ENCODE measurements around the gene PAX2. TPM values are rescaled to one million over a fixed set of nuclear protein-coding genes. Genes with fewer than 3 reads are reported as not detected.

PAX2 gene
- total and polyA plus RNA-seq, 2 of the 8 experiments (the other 6 are each of a cell fraction or from before 2014, with no cell fraction given) = 0.02 TPM; not detected in 1

DNA sequence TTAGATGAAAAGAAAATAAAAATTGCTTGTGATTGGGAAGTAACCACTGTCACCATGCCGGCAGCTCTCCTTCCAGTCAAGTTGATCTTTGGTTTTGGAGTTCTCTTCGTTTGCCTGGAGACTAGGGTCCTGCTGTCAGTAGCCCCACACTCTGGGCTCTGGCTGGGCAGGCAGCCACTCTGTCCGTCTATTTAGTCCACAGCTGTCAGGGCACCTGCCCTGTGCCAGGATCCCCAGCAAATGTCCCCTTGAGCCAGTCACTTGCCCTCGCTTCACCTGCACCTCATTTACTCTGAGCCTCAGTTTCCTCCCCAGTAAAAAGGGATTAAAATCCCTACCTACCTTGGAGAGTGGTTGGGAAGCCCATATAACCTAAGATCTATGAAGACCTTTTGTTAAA, 55.5 kb downstream of the PAX2 start:
- Histone ChIP-seq H2BK5ac (ENCODE audit: low read depth, low read length) (no peak overlapping the region), H3K9me3 (ENCODE audit: insufficient read depth in 2 of 2, low read depth in 1 of 2, low read length in 1 of 2) (no peaks in the 10 kb centered on the region), H2BK15ac (ENCODE audit: low read length) (no peak overlapping the region), H3K27me3 (replicated peaks in 1 of 4; ENCODE audit: control insufficient read depth in 3 of 4, extremely low read depth in 1 of 4, insufficient read depth in 3 of 4, low read length in 3 of 4) (peaks cover 0 to 17% (median 6%) of the 10 kb centered on the region in 4 experiments; a peak in 5 of 7 replicates), H2BK120ac (replicated peaks; ENCODE audit: low read depth, low read length) (no peak overlapping the region), H4K91ac (replicated peaks; ENCODE audit: insufficient read length, low read length) (no peak overlapping the region), H3K79me1 (ENCODE audit: low read depth, low read length) (no peaks in the 10 kb centered on the region), H2AFZ (ENCODE audit: low read length) (no peak overlapping the region), H3K4me1 (replicated peaks in 1 of 4; ENCODE audit: control insufficient read depth in 3 of 4, insufficient read depth in 4 of 4, low read length in 3 of 4) (peaks cover 3 to 13% (median 5%) of the 10 kb centered on the region in 4 experiments; a peak in 6 of 7 replicates), H3K23me2 (ENCODE audit: low read depth, low read length) (no peaks in the 10 kb centered on the region; the same call in 1 of the 2 replicates), H4K8ac (ENCODE audit: extremely low read depth, insufficient read depth, low read length) (no peak overlapping the region), H3K23ac (ENCODE audit: insufficient read length) (no peak overlapping the region), H3K18ac (ENCODE audit: extremely low read depth, low read length) (no peak overlapping the region), H3K4ac (replicated peaks; ENCODE audit: insufficient read length, low read depth, low read length) (no peak overlapping the region), H3K36me3 (ENCODE audit: control insufficient read depth in 2 of 4, insufficient read depth in 4 of 4, low read length in 3 of 4) (no peaks in the 10 kb centered on the region; a peak in 1 of 8 replicates), H3K4me3 (ENCODE audit: extremely low read depth in 1 of 4, insufficient read depth in 2 of 4, low read depth in 3 of 4, low read length in 4 of 4) (no peak overlapping the region), H3K79me2 (ENCODE audit: control insufficient read depth in 1 of 2, insufficient read depth in 2 of 2, low read length in 2 of 2) (no peaks in the 10 kb centered on the region), H3K27ac (ENCODE audit: low read depth, low read length) (no peak overlapping the region), H3K14ac (ENCODE audit: insufficient read length) (no peak overlapping the region), H2BK12ac (ENCODE audit: low read depth, low read length) (no peak overlapping the region), H3K9ac (replicated peaks in 1 of 4; ENCODE audit: extremely low read depth in 1 of 4, low read depth in 3 of 4, low read length in 3 of 4) (no peak overlapping the region), H4K20me1 (replicated peaks in 1 of 2; ENCODE audit: control insufficient read depth in 1 of 2, insufficient read depth in 2 of 2, low read length in 2 of 2) (no peaks in the 10 kb centered on the region), H3K4me2 (ENCODE audit: insufficient read depth in 1 of 2, low read depth in 2 of 2, low read length in 2 of 2) (no peak overlapping the region), H3K56ac (replicated peaks; ENCODE audit: insufficient read length, low read depth, low read length) (no peak overlapping the region), H2BK20ac (ENCODE audit: low read length) (no peak overlapping the region), H4K5ac (ENCODE audit: insufficient read length, low read depth, low read length) (no peak overlapping the region), H2AK5ac (ENCODE audit: low read depth, low read length) (no peak overlapping the region)
- no peak for DNase-seq (ENCODE audit: low read depth in 1 of 2, low spot score in 2 of 2)
- ChIA-PET CTCF (ENCODE audit: partially characterized antibody) (interaction anchor here (0.9 to 12.0 kb wide), 7 partner anchors 9 to 238 kb away, joined by 3 to 98 read pairs (median 4); no protein-coding TSS in a partner anchor), POLR2A (ENCODE audit: partially characterized antibody) (no interaction called here)
- FAIRE-seq = no peak
- WGBS, 2 experiments (ENCODE audit: extremely low coverage in 1 of 2, insufficient coverage in 1 of 2, insufficient read length in 1 of 2, insufficient replicate concordance in 2 of 2, low coverage in 1 of 2, low lambda C conversion rate in 2 of 2, missing lambda C conversion rate in 1 of 2) = 84% methylated on average over 4 of the region's 4 CpGs; no CpG with 5 or more reads in 1 of the 2 experiments
- TF ChIP-seq MAFK (IDR thresholded peaks at IDR 0.05; ENCODE audit: low read depth, low read length) (no peak), TBP (IDR thresholded peaks at IDR 0.05; ENCODE audit: low read depth, low read length) (no peak), SUZ12 (IDR thresholded peaks at IDR 0.05; ENCODE audit: low read length) (no peak), SIN3A (conservative IDR thresholded peaks at IDR 0.05 in 1 of 2, IDR thresholded peaks at IDR 0.05 in 1 of 2; ENCODE audit: low read depth in 1 of 2, low read length in 2 of 2) (no peak), CBX8 (IDR thresholded peaks at IDR 0.05; ENCODE audit: borderline replicate concordance, low read depth, low read length) (no peak), HDAC6 (IDR thresholded peaks at IDR 0.05; ENCODE audit: low read depth, low read length) (no peak), RFX5 (IDR thresholded peaks at IDR 0.05; ENCODE audit: borderline replicate concordance, low read depth, low read length) (no peak), EZH2 (IDR thresholded peaks at IDR 0.05; ENCODE audit: low read depth, low read length, severe bottlenecking) (no peak), SIRT6 (IDR thresholded peaks at IDR 0.05; ENCODE audit: low read length) (no peak), TCF12 (IDR thresholded peaks at IDR 0.05; ENCODE audit: low read depth, low read length) (no peak), FOSL1 (IDR thresholded peaks at IDR 0.05; ENCODE audit: insufficient read depth, low read depth, low read length) (no peak)
- TF ChIP-seq, protein P1, sequence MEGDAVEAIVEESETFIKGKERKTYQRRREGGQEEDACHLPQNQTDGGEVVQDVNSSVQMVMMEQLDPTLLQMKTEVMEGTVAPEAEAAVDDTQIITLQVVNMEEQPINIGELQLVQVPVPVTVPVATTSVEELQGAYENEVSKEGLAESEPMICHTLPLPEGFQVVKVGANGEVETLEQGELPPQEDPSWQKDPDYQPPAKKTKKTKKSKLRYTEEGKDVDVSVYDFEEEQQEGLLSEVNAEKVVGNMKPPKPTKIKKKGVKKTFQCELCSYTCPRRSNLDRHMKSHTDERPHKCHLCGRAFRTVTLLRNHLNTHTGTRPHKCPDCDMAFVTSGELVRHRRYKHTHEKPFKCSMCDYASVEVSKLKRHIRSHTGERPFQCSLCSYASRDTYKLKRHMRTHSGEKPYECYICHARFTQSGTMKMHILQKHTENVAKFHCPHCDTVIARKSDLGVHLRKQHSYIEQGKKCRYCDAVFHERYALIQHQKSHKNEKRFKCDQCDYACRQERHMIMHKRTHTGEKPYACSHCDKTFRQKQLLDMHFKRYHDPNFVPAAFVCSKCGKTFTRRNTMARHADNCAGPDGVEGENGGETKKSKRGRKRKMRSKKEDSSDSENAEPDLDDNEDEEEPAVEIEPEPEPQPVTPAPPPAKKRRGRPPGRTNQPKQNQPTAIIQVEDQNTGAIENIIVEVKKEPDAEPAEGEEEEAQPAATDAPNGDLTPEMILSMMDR (IDR thresholded peaks at IDR 0.05; ENCODE audit: control extremely low read depth in 1 of 3, insufficient read depth in 1 of 3, low read depth in 1 of 3, low read length in 3 of 3) = no peak

Measured in H1 (cell line).